ENCODE measurements around the gene RAB21. TPM values are rescaled to one million over a fixed set of nuclear protein-coding genes. Genes with fewer than 3 reads are reported as not detected.

RAB21 gene
- total and polyA plus RNA-seq, 11 donors: 25.3 to 236 (median 193) TPM

- no peak overlapping the region for H3K4me3 ChIP-seq
- no peak for DNase-seq
- H3K27me3 ChIP-seq: no peaks in the 10 kb centered on the region
- H3K9me3 ChIP-seq: no peaks in the 10 kb centered on the region
- WGBS, 4 donors: 76 to 83% (median 78%) methylated on average over 1 of the region's 1 CpG
- TF ChIP-seq POLR2A (IDR thresholded peaks at IDR 0.05) (no peak), CTCF (IDR thresholded peaks at IDR 0.05) (no peak)
- no peak overlapping the region for H3K27ac ChIP-seq
- H3K4me1 ChIP-seq: peaks cover 0 to 26% (median 0%) of the 10 kb centered on the region in 12 donors
- intact Hi-C loops (cut with DNase I): no loop called here
- ATAC-seq: no peak
- peaks cover 0 to 31% (median 19%) of the 10 kb centered on the region in 9 donors for H3K36me3 ChIP-seq
These were observed 37.9 kb downstream of the RAB21 start for GRCh38 chr12:71792599-71792998.

- H3K9me3 ChIP-seq: peaks cover 0 to 3% (median 0%) of the 10 kb centered on the region in 12 donors
- TF ChIP-seq CTCF (IDR thresholded peaks at IDR 0.05): no peak
- no peak for TF ChIP-seq POLR2A (IDR thresholded peaks at IDR 0.05)
- DNase-seq: no peak
- H3K36me3 ChIP-seq: peaks cover 0 to 4% (median 0%) of the 10 kb centered on the region in 9 donors
- intact Hi-C loops (cut with DNase I): no loop called here
- peaks cover 0 to 24% (median 0%) of the 10 kb centered on the region in 12 donors for H3K4me1 ChIP-seq
- peak overlapping the region in 1 of 12 donors; percentile 39 for H3K27ac ChIP-seq
- WGBS, 4 donors: 57 to 69% methylated on average over 1 of the region's 1 CpG; no CpG with 5 or more reads in 2 of the 4 donors
- no peak overlapping the region for H3K4me3 ChIP-seq
- no peaks in the 10 kb centered on the region for H3K27me3 ChIP-seq
- no peak for ATAC-seq
These were observed 41.2 kb downstream of the RAB21 start for GRCh38 chr12:71795901-71796300.

- WGBS, 4 donors: 75 to 83% (median 81%) methylated on average over 1 of the region's 1 CpG
- intact Hi-C loops (cut with DNase I): no loop called here
- H3K36me3 ChIP-seq: no peaks in the 10 kb centered on the region
- ATAC-seq (no peak), DNase-seq (no peak)
- no peak overlapping the region for H3K27ac ChIP-seq
- no peak overlapping the region for H3K4me3 ChIP-seq
- TF ChIP-seq POLR2A (IDR thresholded peaks at IDR 0.05) (no peak), CTCF (IDR thresholded peaks at IDR 0.05) (no peak)
- no peaks in the 10 kb centered on the region for H3K27me3 ChIP-seq
- H3K9me3 ChIP-seq: peaks cover 0 to 3% (median 0%) of the 10 kb centered on the region in 12 donors
- peaks cover 0 to 14% (median 0%) of the 10 kb centered on the region in 12 donors for H3K4me1 ChIP-seq
These were observed 42.9 kb downstream of the RAB21 start for GRCh38 chr12:71797531-71797930.

GRCh38 chr12:71799106-71799505 lies 44.4 kb downstream of the RAB21 start:
- no peak overlapping the region for H3K4me3 ChIP-seq
- H3K27me3 ChIP-seq: no peaks in the 10 kb centered on the region
- peaks cover 0 to 14% (median 0%) of the 10 kb centered on the region in 12 donors for H3K4me1 ChIP-seq
- H3K27ac ChIP-seq: peak overlapping the region in 1 of 12 donors; percentile 72
- peaks cover 0 to 3% (median 0%) of the 10 kb centered on the region in 12 donors for H3K9me3 ChIP-seq
- no peaks in the 10 kb centered on the region for H3K36me3 ChIP-seq
- TF ChIP-seq CTCF (IDR thresholded peaks at IDR 0.05) (no peak), POLR2A (IDR thresholded peaks at IDR 0.05) (no peak)
- intact Hi-C loops (cut with DNase I): no loop called here
- ATAC-seq (no peak), DNase-seq (no peak)
